ENCODE measurements around the gene CFAP410. TPM values are rescaled to one million over a fixed set of nuclear protein-coding genes. Genes with fewer than 3 reads are reported as not detected.
"Not testable (repeated sequence)": the region's sequence is repeated elsewhere in the genome, so short reads cannot be mapped to it uniquely, and the experiment has no call there.

The CFAP410 gene
- polyA plus RNA-seq, 1 donor: 16.5 TPM

GRCh38 chr21:44318489-44319285, 20.5 kb downstream of the CFAP410 start:
- DNase-seq (ENCODE audit: low read depth): no peak

DNA sequence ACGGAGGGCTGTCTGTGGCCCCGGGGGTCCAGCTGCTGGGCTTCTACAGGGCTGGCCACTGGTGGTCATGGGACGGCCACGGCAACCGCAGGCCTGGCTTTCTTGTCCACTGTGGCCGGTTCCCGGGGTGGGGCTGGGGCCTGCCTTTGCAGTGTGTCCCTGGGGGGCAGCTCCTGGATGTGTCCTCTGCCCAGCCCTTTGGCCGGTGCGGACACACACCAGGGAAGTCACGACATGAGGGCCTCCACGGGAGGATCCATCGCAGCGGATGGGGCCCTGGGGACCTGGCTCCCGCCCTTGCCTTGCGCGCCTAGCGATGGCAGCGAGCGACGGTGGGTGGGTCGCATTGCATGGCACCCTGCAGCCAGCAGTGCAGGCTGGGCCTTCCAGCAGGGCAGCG, 21.3 kb downstream of the CFAP410 start:
- DNase-seq (ENCODE audit: low read depth): no peak

DNA sequence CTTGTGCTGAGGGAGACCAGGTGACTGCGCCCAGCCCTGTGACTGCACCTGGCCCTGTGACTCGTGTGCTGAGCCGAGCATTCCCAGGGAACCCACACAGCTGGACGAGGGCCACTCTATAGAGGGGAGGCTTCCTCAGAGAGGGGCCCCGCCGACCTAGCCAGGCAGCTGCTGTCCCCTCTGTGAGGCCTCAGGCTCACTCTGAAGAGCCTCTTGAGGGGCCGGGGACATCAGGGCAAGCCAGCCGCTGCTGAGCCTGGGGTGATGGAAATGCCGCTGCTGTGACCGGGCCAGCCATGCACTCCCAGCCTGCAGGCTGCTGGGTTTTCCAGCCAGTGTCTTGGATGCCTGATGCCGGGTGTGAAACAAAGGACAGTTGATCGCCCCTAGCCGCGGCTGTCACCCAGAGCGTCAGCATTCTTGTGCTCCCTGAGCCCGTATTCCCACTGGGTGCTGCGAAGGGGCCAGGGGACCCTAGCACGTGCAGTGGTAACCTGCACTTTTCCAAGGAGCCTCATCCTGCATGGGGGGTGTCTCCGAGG, 21.9 kb downstream of the CFAP410 start:
- no peak for DNase-seq (ENCODE audit: low read depth)

GRCh38 chr21:44316277-44316900, 22.8 kb downstream of the CFAP410 start:
- DNase-seq (ENCODE audit: low read depth): no peak

DNA sequence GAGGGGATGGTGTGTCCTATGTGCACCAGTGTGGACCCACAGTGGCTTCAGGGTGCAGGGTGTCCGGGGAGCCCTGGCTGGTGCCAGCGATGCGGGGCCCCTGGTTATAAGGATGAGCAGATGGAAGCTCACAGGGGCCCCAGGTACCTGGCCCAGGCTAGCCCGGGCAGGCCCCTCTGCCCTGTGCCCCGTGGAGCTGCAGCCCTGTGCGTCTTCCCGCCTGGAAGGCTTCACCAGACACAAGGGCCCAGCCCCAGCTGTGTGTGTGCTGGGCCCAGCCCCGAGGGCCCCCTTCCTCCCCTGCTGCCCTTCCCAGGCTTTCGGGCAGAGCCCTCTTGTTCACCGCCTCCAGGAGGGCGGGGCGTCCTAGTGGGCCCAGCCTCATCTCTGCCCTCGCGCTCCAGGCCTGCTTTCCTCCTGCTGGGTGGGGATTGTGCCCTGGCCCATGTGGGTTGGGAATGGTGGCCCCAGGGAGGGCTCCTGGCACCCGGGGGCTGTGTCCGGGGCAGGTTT, 23.4 kb downstream of the CFAP410 start:
- no peak for DNase-seq (ENCODE audit: low read depth)

GRCh38 chr21:44314561-44314960, 24.6 kb downstream of the CFAP410 start:
- DNase-seq (ENCODE audit: low read depth): no peak

GRCh38 chr21:44314128-44314527, 25.1 kb downstream of the CFAP410 start:
- no peak for DNase-seq (ENCODE audit: low read depth)

DNA sequence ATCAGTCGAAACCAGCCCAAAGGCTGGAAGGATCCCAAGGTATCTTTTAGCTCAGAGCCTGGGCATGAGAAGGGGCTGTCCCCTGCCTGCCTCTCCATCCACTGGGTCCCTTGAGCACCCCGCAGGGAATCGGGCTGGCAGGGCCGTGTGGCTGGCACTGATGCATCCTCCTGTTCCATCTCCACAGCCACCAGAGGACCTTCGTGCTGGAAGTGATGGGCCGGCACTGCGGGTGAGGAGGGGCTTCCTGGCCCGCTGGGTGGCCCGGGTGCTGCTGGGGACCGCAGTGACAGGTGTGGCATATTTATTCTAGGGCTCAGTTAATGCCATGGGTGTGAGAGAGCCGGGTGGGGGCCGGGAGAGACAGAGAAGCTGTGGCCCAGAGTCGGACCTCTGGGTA, 25.7 kb downstream of the CFAP410 start:
- DNase-seq (ENCODE audit: low read depth): no peak

GRCh38 chr21:44312716-44313115, 26.5 kb downstream of the CFAP410 start:
- DNase-seq (ENCODE audit: low read depth): no peak

- no peak for DNase-seq (ENCODE audit: low read depth)
These were observed 27.1 kb downstream of the CFAP410 start for GRCh38 chr21:44312089-44312488.

- no peak for DNase-seq (ENCODE audit: low read depth)
These were observed 28.3 kb downstream of the CFAP410 start for GRCh38 chr21:44310628-44311507.

- no peak for DNase-seq (ENCODE audit: low read depth)
These were observed 32.1 kb downstream of the CFAP410 start for GRCh38 chr21:44306936-44307704.

DNA sequence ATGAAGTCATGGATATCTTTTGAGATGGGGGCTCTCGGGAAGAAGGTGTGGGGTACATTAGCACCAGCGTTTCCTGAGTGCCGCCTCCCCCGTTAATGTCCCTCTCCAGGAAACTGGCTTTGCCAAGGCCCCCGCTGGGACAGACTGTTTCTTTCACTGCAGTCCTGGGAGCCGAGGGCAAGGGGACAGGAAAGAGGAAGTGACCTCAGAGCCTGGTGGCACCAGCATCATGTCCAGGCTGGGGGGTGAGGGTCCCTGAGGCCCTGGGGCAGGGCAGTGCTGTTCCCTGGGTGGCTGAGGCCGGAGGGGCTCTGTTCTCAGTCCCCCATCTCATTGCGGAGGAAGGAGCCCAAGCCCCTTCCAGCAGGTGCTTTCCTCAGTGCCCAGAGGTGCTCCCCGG, 33.5 kb downstream of the CFAP410 start:
- no peak for DNase-seq (ENCODE audit: low read depth)

DNA sequence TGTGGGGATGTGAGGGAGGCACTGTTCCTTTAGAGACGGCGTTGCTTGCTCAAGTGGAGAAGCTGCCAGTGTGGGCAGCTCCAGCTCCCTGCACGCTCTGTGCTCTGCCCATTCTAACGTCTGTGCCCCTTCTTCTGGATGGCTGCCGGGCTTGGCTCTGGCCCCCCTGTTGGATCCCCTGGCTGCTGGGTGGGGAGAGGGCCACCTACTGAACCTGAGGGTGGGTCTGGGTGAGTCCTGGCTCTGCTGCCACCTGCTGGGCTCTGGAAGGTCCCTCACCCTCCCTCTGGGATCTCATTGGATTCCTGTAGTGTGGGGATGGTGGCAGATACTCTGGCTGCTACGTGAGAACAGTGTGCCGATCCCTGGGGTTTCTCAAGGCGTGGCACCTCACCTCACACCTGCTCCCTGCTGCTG, 34.3 kb downstream of the CFAP410 start:
- no peak for DNase-seq (ENCODE audit: low read depth)

DNA sequence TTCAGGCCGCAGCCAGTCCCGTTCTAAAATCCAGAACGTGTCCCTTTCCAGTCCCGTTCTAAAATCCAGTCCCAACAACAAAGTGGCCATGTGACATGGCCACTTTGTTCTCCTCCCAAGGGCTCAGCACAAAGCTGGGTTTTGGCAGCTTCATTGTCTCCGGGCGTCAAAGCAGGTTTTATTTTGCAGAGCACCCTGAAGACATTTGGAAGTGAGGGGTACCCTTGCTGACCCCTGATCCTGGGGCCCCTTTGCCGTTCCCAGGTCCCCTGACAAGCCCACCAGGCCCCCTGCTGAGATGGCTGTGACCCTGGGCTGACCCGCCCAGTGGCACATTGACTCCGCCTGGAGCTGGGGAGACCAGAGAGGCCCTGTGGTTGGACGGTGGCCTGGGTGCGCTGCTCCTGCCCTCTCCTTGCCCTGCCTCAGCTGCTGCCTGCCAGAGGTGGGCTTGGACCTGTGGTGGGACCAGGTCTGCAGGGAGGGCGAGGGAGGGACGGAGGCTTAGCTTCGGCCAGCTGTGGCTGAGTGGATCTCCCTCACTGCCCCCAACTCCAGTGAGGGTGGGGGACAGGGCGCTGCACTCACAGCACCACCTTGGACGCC, 35.1 kb downstream of the CFAP410 start:
- DNase-seq (ENCODE audit: low read depth): no peak

- DNase-seq (ENCODE audit: low read depth): no peak
These were observed 35.7 kb downstream of the CFAP410 start for GRCh38 chr21:44303490-44303981.

DNA sequence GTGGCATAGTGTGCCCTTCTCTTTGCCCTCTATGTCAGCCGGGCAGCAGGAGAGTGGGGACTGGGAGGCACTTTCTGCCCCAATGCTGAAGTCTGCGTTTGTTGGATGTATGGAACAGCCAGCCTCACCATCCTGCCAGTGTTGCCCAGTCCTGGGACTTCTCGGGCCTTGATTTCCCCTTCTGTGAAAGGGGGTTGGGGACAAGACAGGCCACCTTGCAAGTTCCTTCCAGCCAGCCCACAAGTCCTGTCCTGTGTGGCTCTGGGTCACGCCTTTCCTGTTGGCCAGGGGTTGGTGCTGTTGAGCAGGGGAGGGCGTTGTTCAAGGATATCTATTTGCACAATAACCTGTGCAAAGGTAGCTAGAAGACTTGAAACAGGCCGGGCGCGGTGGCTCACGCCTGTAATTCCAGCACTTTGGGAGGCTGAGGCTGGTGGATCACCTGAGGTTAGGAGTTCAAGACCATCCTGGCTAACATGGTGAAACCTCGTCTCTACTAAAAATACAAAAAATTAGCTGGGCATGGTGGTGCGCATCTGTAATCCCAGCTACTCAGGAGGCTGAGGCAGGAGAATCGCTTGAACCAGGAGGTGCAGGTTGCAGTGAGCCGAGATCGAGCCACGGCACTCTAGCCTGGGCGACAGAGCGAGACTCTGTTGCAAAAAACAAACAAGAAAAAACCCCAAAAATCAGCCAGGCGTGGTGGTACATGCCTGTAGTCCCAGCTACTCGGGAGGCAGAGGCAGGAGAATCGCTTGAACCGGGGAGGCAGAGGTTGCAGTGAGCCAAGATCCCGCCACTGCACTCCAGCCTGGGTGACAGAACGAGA, 36.4 kb downstream of the CFAP410 start:
- DNase-seq (ENCODE audit: low read depth): not testable (repeated sequence)

DNA sequence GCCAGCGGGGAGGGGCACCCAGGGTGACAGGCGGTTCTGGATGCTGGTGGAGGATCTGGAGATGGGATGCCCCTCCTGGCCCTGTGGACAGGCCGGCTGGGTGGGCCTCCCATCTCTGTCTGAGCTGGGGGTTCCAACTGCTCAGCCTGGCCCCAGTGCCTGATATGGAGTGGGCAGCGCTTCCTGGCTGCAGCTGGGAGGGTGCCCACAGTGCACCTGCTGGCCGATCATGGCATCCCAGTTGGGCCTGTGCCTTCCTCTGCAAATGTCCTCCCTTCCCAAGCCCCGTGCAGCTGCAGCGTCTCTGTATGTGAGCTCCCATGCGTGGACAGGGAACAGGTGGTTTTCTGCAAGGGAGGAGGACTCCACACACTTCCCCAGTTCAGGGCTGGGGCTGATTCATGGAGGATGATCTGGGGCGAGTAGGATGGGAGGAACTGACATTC, 37.2 kb downstream of the CFAP410 start:
- DNase-seq (ENCODE audit: low read depth): no peak

- DNase-seq (ENCODE audit: low read depth): no peak
These were observed 38.0 kb downstream of the CFAP410 start for GRCh38 chr21:44301141-44301540.
